GM18861 (cell line): ENCODE data around the gene SLAMF1.
"Not testable (repeated sequence)": the region's sequence is repeated elsewhere in the genome, so short reads cannot be mapped to it uniquely, and the experiment has no call there.

Source experiments
- ATAC-seq: cut with Tn5 transposase; IDR thresholded peaks from one replicate; pipeline ENCODE4 v1.9.1; 2021; ENCODE audit not compliant: unreplicated experiment

SLAMF1 gene, protein sequence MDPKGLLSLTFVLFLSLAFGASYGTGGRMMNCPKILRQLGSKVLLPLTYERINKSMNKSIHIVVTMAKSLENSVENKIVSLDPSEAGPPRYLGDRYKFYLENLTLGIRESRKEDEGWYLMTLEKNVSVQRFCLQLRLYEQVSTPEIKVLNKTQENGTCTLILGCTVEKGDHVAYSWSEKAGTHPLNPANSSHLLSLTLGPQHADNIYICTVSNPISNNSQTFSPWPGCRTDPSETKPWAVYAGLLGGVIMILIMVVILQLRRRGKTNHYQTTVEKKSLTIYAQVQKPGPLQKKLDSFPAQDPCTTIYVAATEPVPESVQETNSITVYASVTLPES

GRCh38 chr1:160646711-160647328, at the start of gene SLAMF1:
SLAMF1 (minus strand) TSS chr1:160647044; CDS start chr1:160646945, 99 bp downstream.
- ATAC-seq = peak; percentile 63

GRCh38 chr1:160692390-160692789, 45.5 kb upstream of the SLAMF1 start:
- not testable (repeated sequence) for ATAC-seq

DNA sequence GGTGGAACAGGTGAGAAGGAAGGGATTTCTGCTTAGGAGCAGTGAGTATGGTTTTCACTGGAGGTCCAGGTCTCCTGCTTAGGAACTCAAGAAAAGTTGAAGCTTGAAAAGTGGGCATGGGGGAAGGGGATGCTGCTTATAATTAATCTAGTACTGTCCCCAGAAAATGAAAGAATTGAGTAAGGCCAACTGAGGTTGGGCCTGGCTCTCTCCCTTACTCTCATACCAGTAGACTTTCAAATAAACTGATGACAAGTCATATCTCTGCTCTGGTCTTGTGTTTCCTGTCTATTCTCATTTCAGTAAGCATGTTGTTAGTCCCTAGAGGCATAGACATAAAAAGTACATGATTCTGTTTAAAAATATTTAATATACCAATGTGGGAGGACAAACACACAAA, 38.4 kb upstream of the SLAMF1 start:
- no peak for ATAC-seq

- no peak for ATAC-seq
Observed at GRCh38 chr1:160682983-160683865, 36.4 kb upstream of the SLAMF1 start.

GRCh38 chr1:160681891-160682140, 35.0 kb upstream of the SLAMF1 start:
- ATAC-seq = no peak

- peak; percentile 30 for ATAC-seq
Observed at GRCh38 chr1:160681066-160681890, 34.4 kb upstream of the SLAMF1 start.

DNA sequence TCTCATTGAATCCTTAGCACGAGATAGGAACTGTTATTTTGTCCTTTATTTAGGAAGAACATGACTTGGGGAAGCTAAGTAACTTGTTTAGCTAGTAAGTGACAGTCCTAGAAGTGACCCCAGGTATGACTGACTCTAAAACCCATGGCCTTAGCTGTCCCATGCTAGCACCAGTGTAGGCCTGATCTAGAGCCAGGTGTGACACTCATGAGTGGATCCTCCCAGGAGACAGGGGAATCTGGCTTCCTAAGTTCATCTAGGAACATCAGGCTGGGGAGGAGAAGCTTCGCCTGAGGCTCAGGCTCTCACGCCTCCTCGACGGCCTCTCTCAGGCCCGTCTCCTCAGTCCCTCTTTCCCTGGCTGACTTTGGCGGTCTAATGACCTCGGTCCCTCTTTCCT, 33.6 kb upstream of the SLAMF1 start:
- ATAC-seq = no peak

DNA sequence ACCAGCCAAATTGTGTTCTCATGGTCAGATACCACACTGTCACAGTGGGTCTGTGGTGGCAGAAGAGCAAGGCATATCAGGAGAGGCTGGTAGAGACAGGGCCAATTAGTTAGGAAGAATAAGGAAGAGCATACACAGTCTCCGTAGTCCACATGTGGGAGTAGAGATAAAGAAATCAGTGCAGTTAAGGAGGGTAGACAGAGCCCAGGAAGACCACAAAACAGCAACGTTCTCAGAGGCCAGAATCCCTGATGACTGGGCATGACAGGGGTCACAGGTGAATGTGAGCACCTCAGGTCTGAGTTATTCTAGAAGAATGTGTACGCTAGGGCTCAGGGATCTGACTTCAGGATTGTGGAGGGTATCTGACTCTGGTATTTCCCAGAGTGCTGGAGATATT, 33.0 kb upstream of the SLAMF1 start:
- no peak for ATAC-seq

GRCh38 chr1:160676869-160677597, 30.2 kb upstream of the SLAMF1 start:
- ATAC-seq = no peak

DNA sequence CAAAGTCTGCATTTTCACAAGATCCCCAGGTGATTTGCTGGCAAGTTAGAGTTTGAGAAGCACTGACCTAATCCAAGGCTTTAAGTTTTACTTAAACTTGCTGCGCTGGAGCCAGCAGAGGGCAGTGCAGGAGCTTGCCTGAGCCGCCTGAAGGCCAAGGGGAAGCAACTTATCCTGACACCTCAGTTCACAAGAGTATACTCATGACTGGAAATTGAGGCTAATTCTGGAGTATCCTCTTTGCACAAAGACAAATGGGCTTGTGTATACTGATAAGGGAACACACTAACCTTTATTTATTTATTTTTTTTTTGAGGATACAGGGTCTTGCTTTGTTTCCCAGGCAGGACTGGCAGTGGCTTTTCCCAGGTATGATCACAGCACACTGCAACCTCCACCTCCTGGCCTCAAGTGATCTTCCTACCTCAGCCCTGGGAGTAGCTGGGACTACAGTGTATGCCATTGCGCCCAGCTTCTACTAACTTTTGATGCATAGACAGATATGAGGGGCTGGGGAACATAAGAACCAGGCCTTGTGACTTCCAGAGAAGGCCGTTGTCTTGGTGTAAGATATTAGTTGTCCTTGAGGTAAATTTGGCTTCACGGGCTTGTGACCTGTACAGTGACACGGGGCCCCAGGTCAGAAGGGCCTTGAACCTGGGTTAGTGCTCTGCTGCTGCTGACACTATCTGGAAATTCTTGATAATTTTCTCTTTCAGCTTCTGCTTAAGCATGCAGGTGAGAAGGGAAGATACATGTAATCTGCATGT, 29.0 kb upstream of the SLAMF1 start:
- no peak for ATAC-seq

GRCh38 chr1:160674415-160674814, 27.6 kb upstream of the SLAMF1 start:
- ATAC-seq = no peak

DNA sequence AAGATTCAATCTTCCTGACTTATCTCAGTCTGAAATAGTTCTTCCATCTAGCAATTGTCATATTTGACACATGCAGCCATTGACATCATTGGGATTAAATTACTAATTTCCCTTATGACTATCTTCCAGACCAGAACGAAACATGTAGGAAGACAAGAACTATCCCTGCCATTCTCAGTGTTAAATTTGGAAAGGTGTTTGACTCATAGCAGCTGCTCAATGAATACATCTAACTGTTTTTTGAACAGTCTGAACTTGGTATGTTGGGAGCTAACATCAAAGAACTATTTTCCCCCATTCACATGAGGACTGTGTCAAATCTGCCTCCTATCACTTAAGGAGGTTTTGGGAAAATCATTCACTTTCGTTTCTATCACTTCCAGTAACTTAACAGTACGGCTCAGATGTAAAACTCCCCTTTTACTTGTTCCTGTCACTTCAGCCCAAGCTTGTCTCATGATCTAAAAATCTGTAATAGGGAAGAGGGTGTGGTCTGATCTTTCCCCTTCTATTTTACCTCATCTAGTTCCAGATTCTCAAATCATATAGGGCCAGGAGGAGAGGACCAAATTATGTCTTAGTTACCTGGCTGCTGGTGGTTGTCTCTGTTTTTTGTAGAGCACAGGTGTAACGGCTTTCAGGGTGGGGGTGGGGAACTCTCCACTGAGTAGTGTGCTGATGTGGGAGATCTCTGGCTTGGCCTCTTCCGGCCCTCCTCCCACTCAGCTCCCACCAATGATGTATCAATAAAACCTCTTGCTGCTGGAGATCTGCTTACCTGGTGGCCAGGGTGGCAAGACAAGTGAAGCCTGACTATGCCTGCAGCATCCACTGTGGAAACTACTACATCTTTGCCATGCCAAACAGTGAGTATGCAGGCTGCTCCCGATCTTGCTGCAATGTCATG, 26.2 kb upstream of the SLAMF1 start:
- no peak for ATAC-seq

DNA sequence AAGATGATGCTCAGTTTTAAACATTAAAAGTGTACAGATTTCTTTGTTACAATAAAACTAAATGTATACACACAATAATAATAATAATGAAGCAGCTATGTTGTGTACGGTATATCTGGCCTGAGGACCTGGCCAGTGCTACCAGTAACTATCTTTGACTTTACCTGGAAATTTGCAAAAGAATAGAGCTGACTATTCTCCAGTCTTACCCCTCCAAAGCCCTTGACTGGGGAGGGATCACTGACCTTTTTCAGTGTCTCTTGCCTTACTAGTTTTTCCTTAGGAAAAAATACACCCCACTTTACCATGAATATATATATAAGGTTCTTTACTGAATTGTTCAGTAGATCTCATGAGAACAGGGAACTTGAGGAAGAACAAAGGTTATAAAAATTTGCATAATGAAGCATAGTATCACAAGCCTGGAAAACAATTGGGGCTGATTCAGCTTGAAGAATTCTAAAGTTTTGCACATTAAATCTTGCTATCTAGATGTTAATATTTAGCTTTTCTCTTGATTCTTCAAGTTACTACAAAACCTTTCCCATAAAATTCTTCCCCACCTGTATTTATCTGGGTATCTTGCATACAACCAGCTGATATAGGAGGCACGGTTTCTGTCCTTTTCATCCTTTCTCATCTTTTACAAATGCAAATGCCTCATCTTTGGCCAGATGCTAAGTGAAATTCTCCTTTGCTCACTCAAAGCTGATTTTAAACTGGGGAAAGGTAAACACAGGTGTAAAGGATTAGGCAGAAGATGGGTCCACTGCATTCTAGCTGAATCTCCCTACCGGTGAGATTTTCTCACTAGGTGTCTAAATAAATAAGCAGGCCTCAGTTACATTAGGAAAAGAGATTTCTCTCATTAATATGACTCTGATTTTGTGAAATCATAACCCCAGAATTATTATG, 25.0 kb upstream of the SLAMF1 start:
- no peak for ATAC-seq

DNA sequence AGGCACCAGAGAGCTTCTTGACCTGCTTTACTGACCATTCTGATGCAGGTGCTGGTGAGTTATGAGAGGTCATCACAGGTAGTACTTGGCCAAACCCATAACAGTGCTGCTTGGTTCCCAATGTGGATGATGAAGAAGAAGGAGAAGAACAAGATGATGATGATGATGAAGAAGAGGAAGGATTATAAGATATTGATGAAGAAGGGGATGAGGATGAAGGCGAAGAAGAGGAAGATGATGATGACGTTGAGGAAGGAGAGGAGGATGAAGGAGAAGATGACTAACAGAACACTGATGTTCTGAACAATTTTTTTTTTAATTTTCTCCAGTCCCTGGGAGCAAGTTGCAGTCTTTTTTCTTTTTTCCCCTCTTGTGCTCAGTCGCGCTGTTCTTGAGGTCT, 23.9 kb upstream of the SLAMF1 start:
- ATAC-seq = no peak

GRCh38 chr1:160669802-160670201, 23.0 kb upstream of the SLAMF1 start:
- no peak for ATAC-seq

- ATAC-seq = no peak
Observed at GRCh38 chr1:160669276-160669675, 22.4 kb upstream of the SLAMF1 start.

GRCh38 chr1:160667896-160668295, 21.1 kb upstream of the SLAMF1 start:
- no peak for ATAC-seq

- ATAC-seq = no peak
Observed at GRCh38 chr1:160666079-160666442, 19.2 kb upstream of the SLAMF1 start.
